ENCODE measurements around the gene PRTG.

DNA sequence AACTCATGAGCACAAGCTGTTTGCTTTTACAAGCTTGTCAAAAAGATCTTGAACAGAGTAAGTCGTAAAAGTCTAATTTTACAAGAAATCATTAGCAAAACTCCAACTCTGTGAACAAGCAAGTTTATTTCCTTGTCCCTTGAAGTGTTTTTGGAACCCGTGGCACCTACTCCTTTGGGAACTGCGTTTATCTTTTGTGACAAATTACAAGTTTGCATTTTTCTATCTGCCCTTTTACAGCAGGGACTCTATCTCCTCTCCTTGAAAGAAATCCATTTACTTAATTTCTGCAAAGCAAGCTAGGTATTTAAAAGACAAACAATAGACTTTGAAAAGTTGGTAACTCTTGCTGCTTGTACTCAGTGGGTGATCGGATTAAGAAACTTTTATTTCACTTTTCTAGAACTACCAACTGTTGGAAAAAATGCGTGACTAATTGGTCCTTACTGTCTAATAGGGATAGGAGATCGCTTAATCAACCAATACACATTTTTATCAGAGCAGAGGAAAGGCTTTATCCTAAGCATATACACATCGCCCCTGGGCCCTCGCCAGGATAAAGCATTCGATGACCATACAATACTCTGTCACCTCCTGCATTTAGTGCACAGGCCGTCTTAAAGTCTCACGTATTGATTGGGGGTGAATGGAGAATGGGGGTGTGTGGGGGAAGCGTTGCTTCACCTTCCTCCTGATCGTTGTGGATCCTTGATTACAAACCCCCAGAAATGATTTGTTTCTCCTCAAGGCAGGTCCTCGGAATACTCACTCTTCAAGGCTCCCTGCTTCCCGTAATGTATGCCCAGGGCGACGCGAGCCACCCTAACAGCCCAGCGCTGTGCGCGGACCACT, 1.7 kb downstream of the PRTG start:
- TF ChIP-seq, protein P1, sequence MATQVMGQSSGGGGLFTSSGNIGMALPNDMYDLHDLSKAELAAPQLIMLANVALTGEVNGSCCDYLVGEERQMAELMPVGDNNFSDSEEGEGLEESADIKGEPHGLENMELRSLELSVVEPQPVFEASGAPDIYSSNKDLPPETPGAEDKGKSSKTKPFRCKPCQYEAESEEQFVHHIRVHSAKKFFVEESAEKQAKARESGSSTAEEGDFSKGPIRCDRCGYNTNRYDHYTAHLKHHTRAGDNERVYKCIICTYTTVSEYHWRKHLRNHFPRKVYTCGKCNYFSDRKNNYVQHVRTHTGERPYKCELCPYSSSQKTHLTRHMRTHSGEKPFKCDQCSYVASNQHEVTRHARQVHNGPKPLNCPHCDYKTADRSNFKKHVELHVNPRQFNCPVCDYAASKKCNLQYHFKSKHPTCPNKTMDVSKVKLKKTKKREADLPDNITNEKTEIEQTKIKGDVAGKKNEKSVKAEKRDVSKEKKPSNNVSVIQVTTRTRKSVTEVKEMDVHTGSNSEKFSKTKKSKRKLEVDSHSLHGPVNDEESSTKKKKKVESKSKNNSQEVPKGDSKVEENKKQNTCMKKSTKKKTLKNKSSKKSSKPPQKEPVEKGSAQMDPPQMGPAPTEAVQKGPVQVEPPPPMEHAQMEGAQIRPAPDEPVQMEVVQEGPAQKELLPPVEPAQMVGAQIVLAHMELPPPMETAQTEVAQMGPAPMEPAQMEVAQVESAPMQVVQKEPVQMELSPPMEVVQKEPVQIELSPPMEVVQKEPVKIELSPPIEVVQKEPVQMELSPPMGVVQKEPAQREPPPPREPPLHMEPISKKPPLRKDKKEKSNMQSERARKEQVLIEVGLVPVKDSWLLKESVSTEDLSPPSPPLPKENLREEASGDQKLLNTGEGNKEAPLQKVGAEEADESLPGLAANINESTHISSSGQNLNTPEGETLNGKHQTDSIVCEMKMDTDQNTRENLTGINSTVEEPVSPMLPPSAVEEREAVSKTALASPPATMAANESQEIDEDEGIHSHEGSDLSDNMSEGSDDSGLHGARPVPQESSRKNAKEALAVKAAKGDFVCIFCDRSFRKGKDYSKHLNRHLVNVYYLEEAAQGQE (IDR thresholded peaks at IDR 0.05; ENCODE audit: insufficient read depth in 1 of 2, low read depth in 2 of 2, low read length in 1 of 2): no peak
- no peak for TF ChIP-seq POLR2AphosphoS5 (IDR thresholded peaks at IDR 0.05; ENCODE audit: low read depth, low read length)
- TF ChIP-seq, protein P2, sequence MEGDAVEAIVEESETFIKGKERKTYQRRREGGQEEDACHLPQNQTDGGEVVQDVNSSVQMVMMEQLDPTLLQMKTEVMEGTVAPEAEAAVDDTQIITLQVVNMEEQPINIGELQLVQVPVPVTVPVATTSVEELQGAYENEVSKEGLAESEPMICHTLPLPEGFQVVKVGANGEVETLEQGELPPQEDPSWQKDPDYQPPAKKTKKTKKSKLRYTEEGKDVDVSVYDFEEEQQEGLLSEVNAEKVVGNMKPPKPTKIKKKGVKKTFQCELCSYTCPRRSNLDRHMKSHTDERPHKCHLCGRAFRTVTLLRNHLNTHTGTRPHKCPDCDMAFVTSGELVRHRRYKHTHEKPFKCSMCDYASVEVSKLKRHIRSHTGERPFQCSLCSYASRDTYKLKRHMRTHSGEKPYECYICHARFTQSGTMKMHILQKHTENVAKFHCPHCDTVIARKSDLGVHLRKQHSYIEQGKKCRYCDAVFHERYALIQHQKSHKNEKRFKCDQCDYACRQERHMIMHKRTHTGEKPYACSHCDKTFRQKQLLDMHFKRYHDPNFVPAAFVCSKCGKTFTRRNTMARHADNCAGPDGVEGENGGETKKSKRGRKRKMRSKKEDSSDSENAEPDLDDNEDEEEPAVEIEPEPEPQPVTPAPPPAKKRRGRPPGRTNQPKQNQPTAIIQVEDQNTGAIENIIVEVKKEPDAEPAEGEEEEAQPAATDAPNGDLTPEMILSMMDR (IDR thresholded peaks at IDR 0.05): no peak
